Esophagus squamous epithelium (tissue), 5 donors: ENCODE data around the gene FADS3. TPM values are rescaled to one million over a fixed set of nuclear protein-coding genes. Genes with fewer than 3 reads are reported as not detected.

Experiments used
- DNase-seq: peaks from one replicate; lab custom pipeline; 2025; lab: John Stamatoyannopoulos, UW
- H3K27ac ChIP-seq, 4 donors: fragments of 200-600 bp; sonication (generic); one replicate each; pipeline ENCODE4 v1.5.1; 2016 to 2019; ENCODE audit warnings: mild to moderate bottlenecking in 1 of 4
- H3K27me3 ChIP-seq, 4 donors: fragments of 200-600 bp; sonication (generic); 1 replicate in 3 of 4; 2 replicates in 1 of 4; pipeline versions ENCODE4 v1.5.1 to v1.6.0; 2017 to 2021; ENCODE audit warnings: antibody characterized with exemption in 1 of 4
- H3K36me3 ChIP-seq, 3 donors: fragments of 200-600 bp; sonication (generic); one replicate each; pipeline ENCODE4 v1.5.1; 2016 to 2019
- H3K4me1 ChIP-seq, 3 donors: fragments of 200-600 bp; sonication (generic); one replicate each; pipeline ENCODE4 v1.5.1; 2017 to 2019
- H3K4me3 ChIP-seq, 4 donors: fragments of 200-600 bp; sonication (generic); 1 replicate in 3 of 4; 2 replicates in 1 of 4; pipeline ENCODE4 v1.5.1; 2016 to 2019; ENCODE audit warnings: mild to moderate bottlenecking in 2 of 4, moderate library complexity in 1 of 4
- H3K9me3 ChIP-seq, 3 donors: fragments of 200-600 bp; sonication (generic); one replicate each; pipeline ENCODE4 v1.5.1; 2016 to 2019
- POLR2A ChIP-seq, 4 donors: fragments of 450-650 bp; IDR thresholded peaks; one replicate each; pipeline ENCODE4 v1.6.1; 2017; ENCODE audit warnings: antibody characterized with exemption in 4 of 4, mild to moderate bottlenecking in 4 of 4, moderate library complexity in 3 of 4
- WGBS, 2 donors: methylation state at CpG; one replicate each; pipeline ENCODE4 v1.1.5; 2018; 5-methylcytosine and 5-hydroxymethylcytosine counted together
- intact Hi-C: fragments of 100-400 bp; cut with DNase I; formaldehyde crosslinking; loops from one replicate; pipeline ENCODE4 v1.15.0; 2022
- total RNA-seq, 4 donors: library from RNA; depleted of rRNA; stranded (reverse); fragments of >200 nt; gene quantifications; one replicate each; pipeline ENCODE4 v1.1.0, GENCODE V29; 2016
- TF ChIP-seq, protein P1 (sequence below), 6 experiments: fragments of 450-650 bp in 4 of 6; fragments of 200-600 bp in 2 of 6; sonication (generic) in 2 of 6; IDR thresholded peaks; one replicate each; pipeline ENCODE4 v1.5.1; 2016 to 2019; ENCODE audit warnings: antibody characterized with exemption in 6 of 6, mild to moderate bottlenecking in 4 of 6, moderate library complexity in 4 of 6
- donor health status: DM: yes; HTN: yes; CAD: no.

The FADS3 gene
- total RNA-seq, 4 donors from 2014 or later: 6.1 to 16.0 (median 7.1) TPM

DNA sequence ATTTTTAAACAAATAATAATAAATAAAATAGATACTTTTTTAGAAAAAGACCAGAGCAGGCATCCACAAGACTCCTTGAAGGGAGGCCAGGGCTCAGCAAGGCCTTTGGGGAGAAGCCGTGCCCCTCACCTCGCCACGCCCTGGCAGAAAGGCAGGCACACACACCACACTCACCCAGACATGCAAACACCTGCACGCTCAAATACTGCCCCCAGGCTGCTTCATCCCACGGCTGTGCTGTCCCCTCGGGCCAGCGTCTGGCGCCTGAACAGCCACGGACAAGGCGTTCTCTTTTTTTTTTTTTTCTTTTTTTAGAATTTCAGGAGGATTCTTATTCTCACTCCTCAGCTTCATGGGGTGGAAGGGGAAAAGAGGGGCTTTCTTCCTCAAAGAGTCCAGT, 1.5 kb downstream of the FADS3 start:
- H3K4me1 ChIP-seq: peaks cover 17 to 50% (median 21%) of the 10 kb centered on the region in 3 donors
- H3K4me3 ChIP-seq: peak overlapping the region in 2 of 4 donors; percentile 69 to 74
- H3K36me3 ChIP-seq: no peaks in the 10 kb centered on the region
- H3K9me3 ChIP-seq: no peaks in the 10 kb centered on the region
- no peak for DNase-seq
- H3K27me3 ChIP-seq: peaks cover 0 to 4% (median 0%) of the 10 kb centered on the region in 4 donors
- peak overlapping the region in 2 of 4 donors; percentile 63 to 88 for H3K27ac ChIP-seq
- TF ChIP-seq, protein P1, sequence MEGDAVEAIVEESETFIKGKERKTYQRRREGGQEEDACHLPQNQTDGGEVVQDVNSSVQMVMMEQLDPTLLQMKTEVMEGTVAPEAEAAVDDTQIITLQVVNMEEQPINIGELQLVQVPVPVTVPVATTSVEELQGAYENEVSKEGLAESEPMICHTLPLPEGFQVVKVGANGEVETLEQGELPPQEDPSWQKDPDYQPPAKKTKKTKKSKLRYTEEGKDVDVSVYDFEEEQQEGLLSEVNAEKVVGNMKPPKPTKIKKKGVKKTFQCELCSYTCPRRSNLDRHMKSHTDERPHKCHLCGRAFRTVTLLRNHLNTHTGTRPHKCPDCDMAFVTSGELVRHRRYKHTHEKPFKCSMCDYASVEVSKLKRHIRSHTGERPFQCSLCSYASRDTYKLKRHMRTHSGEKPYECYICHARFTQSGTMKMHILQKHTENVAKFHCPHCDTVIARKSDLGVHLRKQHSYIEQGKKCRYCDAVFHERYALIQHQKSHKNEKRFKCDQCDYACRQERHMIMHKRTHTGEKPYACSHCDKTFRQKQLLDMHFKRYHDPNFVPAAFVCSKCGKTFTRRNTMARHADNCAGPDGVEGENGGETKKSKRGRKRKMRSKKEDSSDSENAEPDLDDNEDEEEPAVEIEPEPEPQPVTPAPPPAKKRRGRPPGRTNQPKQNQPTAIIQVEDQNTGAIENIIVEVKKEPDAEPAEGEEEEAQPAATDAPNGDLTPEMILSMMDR (IDR thresholded peaks at IDR 0.05): no peak
- TF ChIP-seq POLR2A (IDR thresholded peaks at IDR 0.05): no peak
- whole genome bisulfite sequencing, 2 donors: 33 to 62% methylated on average over 10 of the region's 10 CpGs
- intact Hi-C loops: loop anchor here (5.0 kb wide), 1 partner anchor 88 kb away; no protein-coding TSS in a partner anchor

DNA sequence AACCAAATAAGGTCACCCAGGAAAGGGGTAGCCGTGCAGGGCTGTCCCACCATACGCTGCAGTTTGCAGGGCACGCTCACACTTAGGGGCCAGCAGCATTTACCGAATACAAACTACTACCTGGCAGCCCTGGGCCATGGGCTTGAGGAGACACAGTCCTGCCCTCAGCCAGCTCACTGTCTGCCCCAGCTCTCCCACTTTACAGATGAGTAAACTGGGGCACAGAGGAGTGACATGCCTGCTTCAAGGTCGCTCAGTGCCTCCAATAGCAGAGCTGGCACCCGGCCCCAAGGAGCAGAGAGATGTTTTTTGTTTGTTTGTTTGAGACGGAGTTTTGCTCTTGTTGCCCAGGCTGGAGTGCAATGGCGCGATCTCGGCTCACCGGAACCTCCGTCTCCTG, 2.8 kb downstream of the FADS3 start:
- H3K36me3 ChIP-seq: no peaks in the 10 kb centered on the region
- WGBS, 2 donors: 76 to 92% methylated on average over 10 to 12 of the region's 12 CpGs
- H3K4me3 ChIP-seq: no peak overlapping the region
- no peak for DNase-seq
- peaks cover 0 to 4% (median 0%) of the 10 kb centered on the region in 4 donors for H3K27me3 ChIP-seq
- H3K9me3 ChIP-seq: no peaks in the 10 kb centered on the region
- H3K27ac ChIP-seq: peak overlapping the region; percentile 35 to 89 (median 64)
- TF ChIP-seq, protein P1 (IDR thresholded peaks at IDR 0.05): no peak
- no peak for TF ChIP-seq POLR2A (IDR thresholded peaks at IDR 0.05)
- intact Hi-C loops: loop anchor here (5.0 kb wide), 1 partner anchor 86 kb away; no protein-coding TSS in a partner anchor
- H3K4me1 ChIP-seq: peaks cover 17 to 50% (median 21%) of the 10 kb centered on the region in 3 donors

DNA sequence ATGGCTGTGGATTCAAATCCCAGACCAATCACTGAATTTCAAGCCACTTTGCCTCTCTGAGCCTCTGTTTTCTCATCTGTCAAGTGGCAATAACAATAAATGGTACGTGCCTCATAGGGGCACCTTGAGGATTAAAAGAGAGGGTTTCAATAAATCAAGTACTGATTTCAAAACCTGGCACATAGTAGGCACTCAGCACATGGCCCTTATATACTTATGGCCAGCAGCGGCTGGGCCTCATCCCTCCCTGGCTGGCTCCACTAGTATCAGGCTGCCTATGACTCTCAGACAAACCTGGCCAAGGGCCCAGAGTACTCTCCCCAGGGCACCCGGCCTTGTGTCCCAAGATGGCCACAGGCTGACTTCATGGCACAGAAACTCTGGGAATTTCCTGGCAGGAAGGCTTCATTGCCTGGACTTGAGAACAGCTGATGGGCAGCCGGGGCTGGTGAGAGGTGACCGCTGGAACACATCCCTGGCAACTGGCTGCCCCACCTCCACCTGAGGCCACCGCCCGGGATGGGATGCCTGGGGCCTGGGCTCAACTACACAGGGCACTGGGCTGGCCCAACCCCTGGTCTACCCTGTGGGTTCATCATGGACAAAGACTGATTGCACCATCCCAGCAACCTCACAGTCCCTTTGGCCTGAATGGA, 3.4 kb downstream of the FADS3 start:
- DNase-seq: no peak
- H3K27me3 ChIP-seq: peaks cover 0 to 1% (median 0%) of the 10 kb centered on the region in 4 donors
- 70 to 72% methylated on average over 2 to 4 of the region's 7 CpGs for WGBS, 2 donors
- no peaks in the 10 kb centered on the region for H3K9me3 ChIP-seq
- H3K27ac ChIP-seq: peak overlapping the region; percentile 35 to 89 (median 64)
- no peaks in the 10 kb centered on the region for H3K36me3 ChIP-seq
- peaks cover 17 to 50% (median 21%) of the 10 kb centered on the region in 3 donors for H3K4me1 ChIP-seq
- H3K4me3 ChIP-seq: no peak overlapping the region
- TF ChIP-seq, protein P1 (IDR thresholded peaks at IDR 0.05): no peak
- no peak for TF ChIP-seq POLR2A (IDR thresholded peaks at IDR 0.05)
- intact Hi-C loops: loop anchor here (5.0 kb wide), 1 partner anchor 86 kb away; no protein-coding TSS in a partner anchor

DNA sequence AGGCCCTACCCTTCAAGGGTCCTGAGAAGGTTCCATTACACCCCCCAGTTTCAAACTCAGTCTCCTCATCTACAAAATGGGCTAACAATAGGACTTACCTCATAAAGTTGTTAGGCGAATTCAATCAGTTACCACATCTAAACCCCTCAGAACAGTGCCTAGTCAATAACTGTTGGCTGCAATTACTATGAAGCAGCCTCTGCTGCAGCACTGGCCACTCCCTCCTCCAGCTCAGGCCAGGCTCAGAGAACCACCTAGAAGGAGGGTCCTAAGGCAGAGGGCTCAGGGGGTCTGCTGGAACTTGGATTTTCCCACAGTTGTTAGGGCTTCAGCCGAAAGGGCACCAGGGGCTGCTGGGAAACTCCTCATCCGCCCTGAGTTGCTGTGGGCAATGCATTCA, 4.7 kb downstream of the FADS3 start:
- no peaks in the 10 kb centered on the region for H3K27me3 ChIP-seq
- no peaks in the 10 kb centered on the region for H3K36me3 ChIP-seq
- no peak overlapping the region for H3K27ac ChIP-seq
- H3K9me3 ChIP-seq: no peaks in the 10 kb centered on the region
- H3K4me3 ChIP-seq: no peak overlapping the region
- WGBS, 2 donors: 80 to 100% methylated on average over 1 to 3 of the region's 3 CpGs
- intact Hi-C loops: loop anchor here (5.0 kb wide), 1 partner anchor 84 kb away; no protein-coding TSS in a partner anchor
- TF ChIP-seq POLR2A (IDR thresholded peaks at IDR 0.05): no peak
- TF ChIP-seq, protein P1 (IDR thresholded peaks at IDR 0.05): no peak
- DNase-seq: no peak
- H3K4me1 ChIP-seq: peaks cover 12 to 43% (median 18%) of the 10 kb centered on the region in 3 donors
